ENCODE measurements around the gene MKS1.

DNA sequence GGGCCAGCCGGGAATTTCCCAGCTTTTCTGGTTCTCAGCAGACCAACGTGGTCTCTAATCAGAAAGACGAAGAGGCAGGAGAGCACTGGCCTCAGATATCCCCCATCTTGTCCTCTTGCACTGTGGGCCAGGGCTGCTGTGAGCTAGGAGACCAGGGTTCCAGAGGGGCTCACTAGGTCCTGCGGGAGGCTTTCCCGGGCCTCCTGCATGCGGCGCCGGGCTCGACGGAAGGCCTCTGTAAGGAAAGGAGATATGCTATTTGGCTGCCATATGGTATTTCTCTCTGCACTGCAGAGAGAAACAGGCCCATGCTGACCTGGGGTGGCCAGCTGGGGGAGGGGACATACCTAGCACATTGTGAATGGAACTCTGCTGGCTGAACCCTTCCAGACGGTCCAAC lies 13.1 kb downstream of the MKS1 start:
- TF ChIP-seq, protein P1, sequence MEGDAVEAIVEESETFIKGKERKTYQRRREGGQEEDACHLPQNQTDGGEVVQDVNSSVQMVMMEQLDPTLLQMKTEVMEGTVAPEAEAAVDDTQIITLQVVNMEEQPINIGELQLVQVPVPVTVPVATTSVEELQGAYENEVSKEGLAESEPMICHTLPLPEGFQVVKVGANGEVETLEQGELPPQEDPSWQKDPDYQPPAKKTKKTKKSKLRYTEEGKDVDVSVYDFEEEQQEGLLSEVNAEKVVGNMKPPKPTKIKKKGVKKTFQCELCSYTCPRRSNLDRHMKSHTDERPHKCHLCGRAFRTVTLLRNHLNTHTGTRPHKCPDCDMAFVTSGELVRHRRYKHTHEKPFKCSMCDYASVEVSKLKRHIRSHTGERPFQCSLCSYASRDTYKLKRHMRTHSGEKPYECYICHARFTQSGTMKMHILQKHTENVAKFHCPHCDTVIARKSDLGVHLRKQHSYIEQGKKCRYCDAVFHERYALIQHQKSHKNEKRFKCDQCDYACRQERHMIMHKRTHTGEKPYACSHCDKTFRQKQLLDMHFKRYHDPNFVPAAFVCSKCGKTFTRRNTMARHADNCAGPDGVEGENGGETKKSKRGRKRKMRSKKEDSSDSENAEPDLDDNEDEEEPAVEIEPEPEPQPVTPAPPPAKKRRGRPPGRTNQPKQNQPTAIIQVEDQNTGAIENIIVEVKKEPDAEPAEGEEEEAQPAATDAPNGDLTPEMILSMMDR (IDR thresholded peaks at IDR 0.05; ENCODE audit: poor library complexity) = no peak
- TF ChIP-seq EZH2phosphoT487 (IDR thresholded peaks at IDR 0.05; ENCODE audit: low read depth, severe bottlenecking, unreplicated experiment) (no peak), EZH2 (IDR thresholded peaks at IDR 0.05; ENCODE audit: borderline replicate concordance) (no peak)
